Stimulated activated CD4-positive, alpha-beta T cell treated with anti-CD3 and anti-CD28 coated beads, Interleukin-15, amount 100 ng/mL, for 1 hour (primary cell): Measurements from ENCODE around the gene PARK7.
"Not testable (repeated sequence)": the region's sequence is repeated elsewhere in the genome, so short reads cannot be mapped to it uniquely, and the experiment has no call there.

Experiments
- DNase-seq, 2 donors: peaks; one replicate each; pipeline ENCODE4 v3.0.0-alpha.2; 2020; ENCODE audit warnings: low read depth in 1 of 2, low spot score in 1 of 2

The PARK7 gene

DNA sequence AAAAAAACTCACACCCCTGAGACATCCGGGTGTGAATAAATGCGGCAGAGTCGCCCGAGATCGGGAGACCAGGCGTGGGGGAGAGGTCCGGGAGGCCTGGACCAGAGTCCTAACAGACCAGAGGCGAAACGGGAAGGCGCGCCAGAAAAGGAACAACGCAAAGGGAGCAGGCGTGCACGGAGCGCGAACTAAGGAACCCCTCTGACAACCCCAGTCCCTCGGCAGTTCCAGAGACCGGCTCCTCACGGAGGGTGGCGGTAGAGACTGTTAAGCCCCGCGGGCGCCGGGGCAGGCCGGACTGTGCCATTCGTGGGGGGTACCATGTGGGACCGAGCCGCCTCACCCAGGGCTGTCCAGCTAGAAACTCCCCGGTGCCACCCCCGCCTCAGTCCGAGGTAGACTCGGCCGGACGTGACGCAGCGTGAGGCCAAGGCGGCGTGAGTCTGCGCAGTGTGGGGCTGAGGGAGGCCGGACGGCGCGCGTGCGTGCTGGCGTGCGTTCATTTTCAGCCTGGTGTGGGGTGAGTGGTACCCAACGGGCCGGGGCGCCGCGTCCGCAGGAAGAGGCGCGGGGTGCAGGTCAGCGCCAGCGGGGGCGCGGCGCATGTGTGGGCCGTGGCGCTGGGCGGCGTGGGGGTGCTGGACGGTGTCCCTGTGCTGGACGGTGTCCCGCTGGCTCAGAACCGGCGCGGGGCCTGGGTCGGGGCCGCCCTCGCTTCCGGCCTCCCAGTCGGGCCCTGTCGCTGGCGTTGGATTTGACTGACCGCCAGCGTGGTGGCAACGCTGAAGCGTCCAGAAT is at the start of gene PARK7:
Gene PARK7, plus strand, starts transcription at position 496 of the 798 bp plus-strand sequence. CDS start 1,075 bp downstream, outside the sequence.
- DNase-seq, result peak; percentile 99 to 100

- no peak for DNase-seq
Measured at GRCh38 chr1:7912145-7912544, 49.4 kb upstream of the PARK7 start.

- DNase-seq, result peak in 1 of 2 donors; percentile 8
Measured at GRCh38 chr1:7912743-7913557, 48.6 kb upstream of the PARK7 start.

- DNase-seq, result no peak
Measured at GRCh38 chr1:7915826-7916500, 45.5 kb upstream of the PARK7 start.

GRCh38 chr1:7916501-7916830 is 45.0 kb upstream of the PARK7 start:
- DNase-seq, result no peak

GRCh38 chr1:7917971-7918370 is 43.5 kb upstream of the PARK7 start:
- DNase-seq, result not testable (repeated sequence)

GRCh38 chr1:7919880-7920279 is 41.6 kb upstream of the PARK7 start:
- no peak for DNase-seq

DNA sequence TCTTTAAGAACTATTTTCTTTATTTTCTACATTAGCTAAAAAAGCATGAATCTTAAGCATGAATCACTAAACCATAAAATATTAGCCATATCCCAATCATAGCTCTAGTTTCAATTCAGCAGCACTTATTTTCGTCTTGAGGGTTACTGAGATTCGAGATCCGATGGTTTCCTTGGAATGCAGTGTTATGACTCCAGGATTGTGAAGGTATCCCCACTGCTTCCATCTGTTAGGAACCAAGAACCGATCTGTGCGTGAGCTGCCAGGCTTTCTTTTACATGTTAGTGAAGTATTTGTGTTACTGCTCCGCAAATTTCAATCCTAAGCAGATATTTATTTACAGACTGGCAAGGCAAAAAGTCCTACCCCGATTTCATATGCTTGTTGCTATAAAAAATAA is 39.7 kb upstream of the PARK7 start:
- DNase-seq, result no peak

DNA sequence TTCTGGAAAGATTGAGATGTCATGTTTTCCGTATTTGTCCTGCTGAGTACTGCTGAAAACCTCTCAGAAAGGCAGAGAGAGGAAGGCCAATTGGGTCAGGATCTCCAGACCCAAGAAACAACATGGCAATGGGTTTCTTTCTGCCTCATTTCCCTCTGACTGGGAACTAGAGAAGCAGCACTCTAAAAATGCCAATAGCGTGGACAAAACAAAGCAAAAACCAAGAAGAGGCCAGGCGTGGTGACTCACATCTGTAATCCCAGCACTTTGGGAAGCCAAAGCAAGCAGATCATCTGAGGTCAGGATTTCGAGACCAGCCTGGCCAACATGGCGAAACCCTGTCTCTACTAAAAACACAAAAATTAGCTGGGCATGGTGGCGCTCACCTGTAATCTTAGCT is 39.2 kb upstream of the PARK7 start:
- DNase-seq, result no peak

DNA sequence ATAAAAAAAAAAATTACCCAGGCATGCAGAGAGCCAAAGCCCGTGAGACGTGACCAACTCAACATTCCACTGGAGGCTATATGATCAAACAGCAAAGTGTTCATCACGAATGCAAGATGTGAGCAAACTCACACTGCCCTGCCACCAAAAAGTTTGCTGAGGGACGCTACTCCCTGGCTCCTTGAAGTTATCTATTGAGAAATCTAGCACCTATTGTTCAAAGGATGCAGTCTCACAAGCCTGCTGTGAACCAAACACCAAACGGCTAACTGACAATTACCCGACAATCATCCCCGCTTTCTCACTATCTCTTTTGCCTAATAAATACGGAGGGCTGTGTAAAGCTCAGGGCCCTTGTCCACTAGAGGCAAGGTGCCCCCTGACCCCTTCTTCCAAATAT is 34.5 kb upstream of the PARK7 start:
- not testable (repeated sequence) for DNase-seq

DNA sequence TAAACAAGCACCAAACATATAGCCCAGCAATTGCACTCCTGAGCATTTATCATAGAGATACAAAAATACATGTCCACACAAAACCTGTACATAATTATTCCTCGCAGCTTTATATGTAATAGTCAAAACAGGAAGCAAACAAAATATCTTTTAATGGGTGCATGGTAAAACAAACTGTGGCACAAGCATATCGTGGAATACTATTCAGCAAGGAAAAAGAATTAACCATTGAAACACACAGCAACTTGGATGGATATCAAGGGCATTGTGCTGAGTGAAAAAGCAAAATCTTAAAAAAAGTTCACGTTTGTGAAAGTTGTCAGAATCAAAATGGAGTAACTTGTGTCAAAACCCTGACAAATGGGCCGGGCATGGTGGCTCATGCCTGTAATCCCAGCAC is 33.3 kb upstream of the PARK7 start:
- DNase-seq, result no peak

GRCh38 chr1:7929637-7930036 is 31.9 kb upstream of the PARK7 start:
- DNase-seq, result no peak

DNA sequence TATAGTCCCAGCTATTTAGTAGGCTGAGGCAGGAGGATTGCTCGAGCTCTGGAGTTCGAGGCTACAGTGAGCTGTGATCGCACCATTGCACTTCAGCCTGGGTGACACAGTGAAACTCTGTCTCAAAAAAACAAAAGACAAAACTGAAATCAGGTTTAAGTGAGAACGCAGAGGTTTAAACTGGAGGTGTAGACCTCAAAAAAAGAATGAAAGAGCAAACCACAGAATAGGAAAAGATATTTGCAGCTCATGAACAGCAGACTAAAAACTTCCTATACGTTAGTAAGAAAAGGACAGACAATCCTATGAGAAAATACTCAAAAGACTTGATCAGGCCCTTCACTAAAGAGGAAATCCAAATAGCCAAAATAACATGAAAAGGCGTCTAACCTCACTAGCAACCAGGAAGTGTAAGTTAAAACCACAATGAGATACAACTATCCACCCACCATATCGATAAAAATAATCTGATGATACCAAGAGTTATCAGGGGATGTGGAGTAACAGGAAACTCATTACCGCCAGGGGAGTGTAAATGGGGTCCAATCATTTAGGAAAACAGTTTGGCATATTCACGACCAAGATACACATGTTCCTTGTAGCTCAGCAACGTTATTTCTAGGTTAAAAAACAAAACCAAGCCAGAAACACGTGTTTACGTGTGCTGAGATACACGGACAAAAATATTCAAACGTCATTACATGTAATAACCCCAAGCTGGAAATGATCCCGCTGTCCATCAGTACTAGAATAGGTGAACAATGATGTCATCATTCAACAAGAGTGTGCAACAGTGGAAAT is 30.7 kb upstream of the PARK7 start:
- DNase-seq, result no peak

DNA sequence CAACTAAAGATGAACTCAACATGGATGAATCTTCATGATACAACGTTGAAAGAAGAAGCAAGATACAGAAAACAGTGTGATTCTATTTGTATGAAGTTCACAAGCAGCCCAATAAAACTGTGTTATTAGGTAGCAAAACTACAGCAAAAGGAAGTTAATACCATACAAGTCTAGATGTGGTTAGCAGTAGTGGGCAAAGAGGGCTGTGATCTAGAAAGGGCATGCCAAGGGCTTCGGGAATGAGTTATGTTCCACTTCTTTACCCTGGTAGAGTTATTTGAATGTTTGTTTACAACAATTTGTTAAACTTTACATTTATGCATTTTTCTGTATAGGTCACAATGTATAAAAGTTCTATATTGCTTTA is 30.1 kb upstream of the PARK7 start:
- DNase-seq, result no peak

GRCh38 chr1:7932524-7933138 is 28.9 kb upstream of the PARK7 start:
- no peak for DNase-seq

DNA sequence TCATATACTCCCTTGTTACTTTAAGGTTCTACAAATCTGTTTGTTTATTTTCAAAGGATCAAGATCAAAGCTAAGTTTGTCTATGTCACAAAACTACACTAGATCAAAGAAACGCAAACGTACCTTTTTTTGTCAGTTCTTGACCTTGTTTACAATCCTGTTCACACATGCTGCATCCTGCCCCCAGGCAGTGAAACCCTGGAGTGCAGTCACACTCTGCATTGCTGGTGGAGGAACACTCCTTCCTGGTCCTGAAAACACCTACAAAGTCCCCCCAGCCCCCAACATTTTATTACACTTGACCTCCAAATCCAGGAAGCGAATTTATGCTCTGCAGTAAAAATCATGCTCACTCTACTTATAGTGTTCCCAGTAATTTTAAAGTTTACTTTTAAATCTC is 23.4 kb upstream of the PARK7 start:
- DNase-seq, result no peak

GRCh38 chr1:7940034-7940433 is 21.5 kb upstream of the PARK7 start:
- DNase-seq, result no peak

- DNase-seq, result peak; percentile 23 to 71
Measured at GRCh38 chr1:7940745-7941436, 20.6 kb upstream of the PARK7 start, which contains the start of gene TNFRSF9. Gene TNFRSF9, minus strand, starts transcription at chr1:7940839. Its CDS starts 845 bp downstream, at chr1:7939994.

- no peak for DNase-seq
Measured at GRCh38 chr1:7941437-7941793, 20.1 kb upstream of the PARK7 start.
